A549 (cell line): Measurements from ENCODE around the gene CD96. TPM values are rescaled to one million over a fixed set of nuclear protein-coding genes. Genes with fewer than 3 reads are reported as not detected.
A peak's percentile ranks its signal among the peaks of the same experiment; 100 is the strongest.

Source experiments
- ATAC-seq, 2 experiments: fragments of 200-7000 bp in 1 of 2; fragments of >200 bp in 1 of 2; cut with Nextera tagmentation in 1 of 2; cut with Tn5 transposase in 1 of 2; 3 replicates each; pipeline versions ENCODE4 v1.8.0 to v1.9.1; 2018 to 2020; ENCODE audit warnings: mild to moderate bottlenecking in 1 of 2, moderate library complexity in 1 of 2
- CTCF ChIA-PET: fragments of 300-600 bp; sonication (Branson Sonifier 250); formaldehyde crosslinking; extraction: SDS; loops from one replicate; lab custom pipeline; 2021; ENCODE audit warnings: antibody characterized with exemption, inconsistent platforms; lab: Yijun Ruan, JAX
- POLR2A ChIA-PET: fragments of 350-600 bp; formaldehyde crosslinking; extraction: SDS; loops from one replicate; lab custom pipeline; 2021; ENCODE audit warnings: antibody characterized with exemption, inconsistent platforms; lab: Yijun Ruan, JAX
- DNase-seq, 2 experiments: peaks; one replicate each; pipeline versions ENCODE4 v3.0.0 to v3.0.0-alpha.2; 2011 to 2016; ENCODE audit warnings: low read depth in 1 of 2, low spot score in 1 of 2
- FAIRE-seq: peaks from 2 replicates; lab custom pipeline; 2011; peaks lifted over from hg19 to GRCh38; lab: Jason Lieb, UNC
- H3K27ac ChIP-seq, 2 experiments: fragments of >200 bp; sonication (Bioruptor Twin); formaldehyde crosslinking; 3 replicates each; pipeline ENCODE4 v1.5.1; 2016 to 2017
- H3K4me1 ChIP-seq: fragments of >200 bp; sonication (Bioruptor Twin); formaldehyde crosslinking; 3 replicates; pipeline ENCODE4 v1.6.1; 2016
- H3K4me2 ChIP-seq: fragments of >200 bp; sonication (Bioruptor Twin); formaldehyde crosslinking; 3 replicates; pipeline ENCODE4 v1.6.1; 2016
- H3K4me3 ChIP-seq: fragments of >200 bp; sonication (Bioruptor Twin); formaldehyde crosslinking; 3 replicates; pipeline ENCODE4 v1.5.1; 2016
- H3K9me3 ChIP-seq: fragments of >200 bp; sonication (Bioruptor Twin); formaldehyde crosslinking; 3 replicates; pipeline ENCODE4 v1.6.1; 2016
- CBX8 ChIP-seq: fragments of 200-600 bp; sonication (generic); IDR thresholded peaks from 2 replicates; pipeline ENCODE4 v1.6.1; 2016
- CTCF ChIP-seq: fragments of >200 bp; sonication (Bioruptor Twin); formaldehyde crosslinking; IDR thresholded peaks from 3 replicates; pipeline ENCODE4 v1.5.1; 2016
- EP300 ChIP-seq, 2 experiments: fragments of >200 bp; sonication (Bioruptor Twin); formaldehyde crosslinking; IDR thresholded peaks; 2 replicates in 1 of 2; 3 replicates in 1 of 2; pipeline ENCODE4 v1.6.1; 2016 to 2017
- FOSL2 ChIP-seq, 2 experiments: fragments of 450-650 bp in 1 of 2; fragments of >200 bp in 1 of 2; sonication (Bioruptor Twin) in 1 of 2; formaldehyde crosslinking; IDR thresholded peaks; 2 replicates each; pipeline versions ENCODE4 v1.5.0 to v1.6.1; 2016 to 2020; ENCODE audit warnings: mild to moderate bottlenecking in 1 of 2, moderate library complexity in 1 of 2
- HOXB13 ChIP-seq: fragments of 250-450 bp; sonication (Bioruptor Pico); IDR thresholded peaks from 2 replicates; pipeline ENCODE4 v1.5.0; 2020; ENCODE audit warnings: low read depth, mild to moderate bottlenecking, moderate library complexity
- JUNB ChIP-seq: fragments of >200 bp; sonication (Bioruptor Twin); formaldehyde crosslinking; IDR thresholded peaks from 2 replicates; pipeline ENCODE4 v1.6.1; 2016
- MAFK ChIP-seq: fragments of 450-650 bp; IDR thresholded peaks from 2 replicates; pipeline ENCODE4 v1.6.1; 2014; ENCODE audit not compliant: partially characterized antibody
- PBX3 ChIP-seq: IDR thresholded peaks from 2 replicates; pipeline ENCODE4 v1.6.1; 2012
- PHF8 ChIP-seq: fragments of 200-600 bp; sonication (generic); IDR thresholded peaks from 2 replicates; pipeline ENCODE4 v1.6.1; 2016; ENCODE audit warnings: low read depth, mild to moderate bottlenecking, antibody characterized with exemption, moderate library complexity, borderline replicate concordance
- RAD21 ChIP-seq, 2 experiments: fragments of >200 bp in 1 of 2; sonication (Bioruptor Twin) in 1 of 2; formaldehyde crosslinking in 1 of 2; IDR thresholded peaks in 1 of 2; conservative IDR thresholded peaks in 1 of 2; 2 replicates in 1 of 2; 3 replicates in 1 of 2; pipeline ENCODE4 v1.6.1; 2012 to 2018; ENCODE audit warnings: inconsistent platforms in 1 of 2
- RFX5 ChIP-seq: fragments of 450-650 bp; IDR thresholded peaks from 2 replicates; pipeline ENCODE4 v1.7.1; 2014; ENCODE audit warnings: antibody characterized with exemption, mild to moderate bottlenecking, moderate library complexity
- SMC3 ChIP-seq: fragments of >200 bp; sonication (Bioruptor Twin); formaldehyde crosslinking; IDR thresholded peaks from 3 replicates; pipeline ENCODE4 v1.6.1; 2018; ENCODE audit warnings: inconsistent platforms
- TFCP2L1 ChIP-seq: fragments of 250-450 bp; sonication (Bioruptor Pico); IDR thresholded peaks from 2 replicates; pipeline ENCODE4 v1.5.0; 2021; ENCODE audit warnings: mild to moderate bottlenecking
- TP53 ChIP-seq: fragments of 250-450 bp; sonication (Bioruptor Pico); IDR thresholded peaks from 2 replicates; pipeline ENCODE4 v1.5.0; 2021; ENCODE audit warnings: mild to moderate bottlenecking, moderate library complexity
- ZFP36 ChIP-seq: fragments of 450-650 bp; IDR thresholded peaks from 2 replicates; pipeline ENCODE4 v1.6.1; 2014; ENCODE audit warnings: borderline replicate concordance; ENCODE audit not compliant: partially characterized antibody
- ZNF302 ChIP-seq: fragments of 250-450 bp; sonication (Bioruptor Pico); IDR thresholded peaks from 2 replicates; pipeline ENCODE4 v1.9.0; 2021; ENCODE audit warnings: inconsistent platforms, mild to moderate bottlenecking, moderate library complexity
- ZSCAN20 ChIP-seq: fragments of 250-450 bp; sonication (Bioruptor Pico); IDR thresholded peaks from 2 replicates; pipeline ENCODE4 v1.8.0; 2022; ENCODE audit warnings: mild to moderate bottlenecking, moderate library complexity
- WGBS: methylation state at CpG from one replicate; pipeline ENCODE4 v1.1.6; 2017; ENCODE audit errors: missing lambda C conversion rate; 5-methylcytosine and 5-hydroxymethylcytosine counted together
- polyA plus RNA-seq, 4 experiments: library from polyadenylated mRNA; depleted of rRNA in 3 of 4; stranded (reverse); fragments of >200 nt; fragmentation: RNase III in 1 of 4; extraction: RNeasy Plus Mini Kit Qiagen cat#74134 plus additional on column Dnase treatment in 1 of 4; gene quantifications; 2 replicates in 3 of 4; 3 replicates in 1 of 4; pipeline ENCODE4 v1.2.3, GENCODE V29; 2011 to 2017
- TF ChIP-seq, protein P1 (sequence below): fragments of 450-650 bp; IDR thresholded peaks from 2 replicates; pipeline ENCODE4 v1.6.1; 2014; ENCODE audit warnings: antibody characterized with exemption

CD96 gene
- polyA plus RNA-seq, 2 of the 4 experiments (the other 2 are of a cell fraction) = not detected

DNA sequence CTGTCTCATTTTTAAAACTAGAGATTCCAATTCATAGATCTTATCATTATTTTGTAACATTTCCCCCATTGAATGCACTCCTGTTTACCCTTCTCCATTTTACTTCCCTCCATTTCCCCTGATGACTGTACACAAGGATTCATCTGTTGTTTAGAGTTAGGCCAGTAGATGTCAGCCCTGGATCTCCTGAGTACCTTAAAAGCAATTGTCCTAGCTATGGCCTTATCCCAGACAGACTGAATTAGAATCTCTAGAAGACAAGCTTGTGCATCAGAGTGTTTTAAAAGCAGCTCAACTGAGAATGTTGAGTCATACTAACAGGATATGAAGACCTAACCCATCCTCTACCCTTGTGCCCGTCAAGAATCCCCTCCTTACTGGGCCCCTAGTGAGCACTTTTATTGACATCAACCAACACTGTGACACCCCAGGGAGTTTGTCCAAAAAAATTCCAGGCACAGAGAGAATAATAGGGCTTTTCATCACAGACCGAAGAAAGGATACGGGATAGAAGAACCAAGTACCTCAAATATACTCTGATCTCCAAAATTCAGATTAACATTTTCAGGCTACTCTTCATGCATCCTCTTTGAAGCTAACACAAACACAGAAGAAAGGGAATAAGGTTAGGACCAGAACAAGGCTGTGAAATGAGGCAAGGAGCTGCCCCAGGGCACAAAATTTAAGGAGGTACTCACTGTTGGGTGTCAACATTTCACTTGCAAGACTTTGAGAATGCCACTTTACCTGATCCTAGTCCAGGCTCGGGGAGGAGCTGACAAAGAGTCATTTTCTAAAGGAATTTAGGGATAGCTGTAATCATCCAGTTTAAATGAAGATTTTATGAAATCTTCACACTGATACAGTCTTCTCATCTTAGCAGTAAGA, 36.0 kb downstream of the CD96 start:
- H3K4me1 ChIP-seq = peaks cover 46% of the 10 kb centered on the region
- TF ChIP-seq, protein P1, sequence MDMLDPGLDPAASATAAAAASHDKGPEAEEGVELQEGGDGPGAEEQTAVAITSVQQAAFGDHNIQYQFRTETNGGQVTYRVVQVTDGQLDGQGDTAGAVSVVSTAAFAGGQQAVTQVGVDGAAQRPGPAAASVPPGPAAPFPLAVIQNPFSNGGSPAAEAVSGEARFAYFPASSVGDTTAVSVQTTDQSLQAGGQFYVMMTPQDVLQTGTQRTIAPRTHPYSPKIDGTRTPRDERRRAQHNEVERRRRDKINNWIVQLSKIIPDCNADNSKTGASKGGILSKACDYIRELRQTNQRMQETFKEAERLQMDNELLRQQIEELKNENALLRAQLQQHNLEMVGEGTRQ = no peak
- TF ChIP-seq ZFP36 = no peak
- no peak for TF ChIP-seq FOSL2 (IDR thresholded peaks at IDR 0.05)
- peak; percentile 56 for TF ChIP-seq FOSL2 (CRISPR knock-in tag; IDR thresholded peaks at IDR 0.05)
- no peak for TF ChIP-seq ZSCAN20
- no peak for TF ChIP-seq PHF8
- peak; percentile 81 for TF ChIP-seq CTCF
- TF ChIP-seq JUNB = no peak
- no peak for TF ChIP-seq EP300 (IDR thresholded peaks at IDR 0.05)
- no peak for TF ChIP-seq TP53
- no peak for TF ChIP-seq HOXB13
- TF ChIP-seq ZNF302 = no peak
- no peak for TF ChIP-seq RFX5
- TF ChIP-seq RAD21 (conservative IDR thresholded peaks at IDR 0.05 in 1 of 2, IDR thresholded peaks at IDR 0.05 in 1 of 2) = peak; percentile 92 to 93
- TF ChIP-seq SMC3 = peak; percentile 85
- ATAC-seq (peak; percentile 92), FAIRE-seq (peak; percentile 88), DNase-seq (peak; percentile 79 to 83)
- no peaks in the 10 kb centered on the region for H3K9me3 ChIP-seq
- H3K4me2 ChIP-seq = peak overlapping the region; percentile 30; the same call in 2 of the 3 replicates
- H3K4me3 ChIP-seq = no peak overlapping the region
- WGBS = 55% methylated on average over 4 of the region's 4 CpGs
- ChIA-PET POLR2A (interaction anchor here (1.1 to 1.6 kb wide), 3 partner anchors 113 to 138 kb away, joined by 3 to 8 read pairs (median 5); no protein-coding TSS in a partner anchor), CTCF (interaction anchor here (0.6 to 6.4 kb wide), 43 partner anchors 9 to 745 kb away, joined by 3 to 112 read pairs (median 5); partner anchors contain the start of gene ZBED2)
- H3K27ac ChIP-seq = peak overlapping the region; percentile 50 to 73; a peak in 5 of 6 replicates

GRCh38 chr3:111578867-111579266, 36.9 kb downstream of the CD96 start:
- peaks cover 54% of the 10 kb centered on the region for H3K4me1 ChIP-seq

More at GRCh38 chr3:111578867-111579266, 36.9 kb downstream of the CD96 start:
- Histone ChIP-seq H3K4me3 (no peak overlapping the region), H3K27ac (peak overlapping the region; percentile 74 to 82; a peak in 4 of 6 replicates), H3K9me3 (peaks cover 5% of the 10 kb centered on the region; the same call in 1 of the 3 replicates), H3K4me2 (no peak overlapping the region)
- ATAC-seq (no peak), DNase-seq (no peak), FAIRE-seq (peak; percentile 36)
- ChIA-PET CTCF (interaction anchor here (0.6 to 6.4 kb wide), 24 partner anchors 10 to 388 kb away, joined by 3 to 112 read pairs (median 7); partner anchors contain the start of gene ZBED2), POLR2A (interaction anchor here (1.1 to 1.6 kb wide), 3 partner anchors 112 to 137 kb away, joined by 3 to 8 read pairs (median 5); no protein-coding TSS in a partner anchor)
- TF ChIP-seq CBX8 (no peak), PBX3 (no peak), TFCP2L1 (CRISPR knock-in tag) (no peak), MAFK (peak; percentile 73)
- WGBS = 87% methylated on average over 4 of the region's 4 CpGs
